HG03097 (cell line): ENCODE measurements around the gene TFF3.

Experiments used
- ATAC-seq: cut with Tn5 transposase; IDR thresholded peaks from one replicate; pipeline ENCODE4 v1.9.1; 2021; ENCODE audit not compliant: unreplicated experiment, low FRiP score

TFF3 gene

GRCh38 chr21:42272984-42273600 lies 42.1 kb downstream of the TFF3 start:
- ATAC-seq = no peak

- ATAC-seq = no peak
Observed at GRCh38 chr21:42272109-42272962, 42.9 kb downstream of the TFF3 start.

- no peak for ATAC-seq
Observed at GRCh38 chr21:42271065-42271464, 44.1 kb downstream of the TFF3 start.

- no peak for ATAC-seq
Observed at GRCh38 chr21:42269386-42269785, 45.8 kb downstream of the TFF3 start.

GRCh38 chr21:42266971-42267556 lies 48.1 kb downstream of the TFF3 start:
- no peak for ATAC-seq

- no peak for ATAC-seq
Observed at GRCh38 chr21:42265231-42265812, 49.9 kb downstream of the TFF3 start.

- no peak for ATAC-seq
Observed at GRCh38 chr21:42264245-42265195, 50.7 kb downstream of the TFF3 start.

GRCh38 chr21:42263591-42264131 lies 51.5 kb downstream of the TFF3 start:
- ATAC-seq = no peak

- ATAC-seq = no peak
Observed at GRCh38 chr21:42262831-42263231, 52.4 kb downstream of the TFF3 start.

- no peak for ATAC-seq
Observed at GRCh38 chr21:42261829-42262200, 53.4 kb downstream of the TFF3 start.
